Peyer's patch (tissue), 4 donors: ENCODE results near the gene GNS. TPM values are rescaled to one million over a fixed set of nuclear protein-coding genes. Genes with fewer than 3 reads are reported as not detected.

ENCODE experiments used
- DNase-seq, 3 donors: peaks; one replicate each; pipeline ENCODE4 v3.0.0-alpha.2; 2017 to 2019
- H3K27ac ChIP-seq, 4 donors: fragments of 200-600 bp; sonication (generic); one replicate each; pipeline ENCODE4 v1.5.1; 2016 to 2019
- H3K27me3 ChIP-seq, 2 donors: fragments of 200-600 bp; sonication (generic); one replicate each; pipeline ENCODE4 v1.5.1; 2019
- H3K36me3 ChIP-seq, 3 donors: fragments of 200-600 bp; sonication (generic); one replicate each; pipeline ENCODE4 v1.5.1; 2016 to 2019
- H3K4me1 ChIP-seq, 4 donors: fragments of 200-600 bp; sonication (generic); one replicate each; pipeline ENCODE4 v1.5.1; 2016 to 2019
- H3K4me3 ChIP-seq, 4 donors: fragments of 200-600 bp; sonication (generic); 1 replicate in 3 of 4; 2 replicates in 1 of 4; pipeline ENCODE4 v1.5.1; 2016 to 2019; ENCODE audit warnings: mild to moderate bottlenecking in 1 of 4
- H3K9me3 ChIP-seq, 4 donors: fragments of 200-600 bp; sonication (generic); one replicate each; pipeline ENCODE4 v1.5.1; 2016 to 2019; ENCODE audit warnings: mild to moderate bottlenecking in 1 of 4
- CTCF ChIP-seq, 6 experiments: fragments of 450-650 bp in 4 of 6; fragments of 200-600 bp in 2 of 6; sonication (generic) in 1 of 6; IDR thresholded peaks; one replicate each; pipeline ENCODE4 v1.5.1; 2017 to 2019; ENCODE audit warnings: antibody characterized with exemption in 6 of 6, mild to moderate bottlenecking in 3 of 6, moderate library complexity in 1 of 6
- POLR2A ChIP-seq, 2 donors: fragments of 450-650 bp; IDR thresholded peaks; one replicate each; pipeline ENCODE4 v1.5.1; 2017; ENCODE audit warnings: antibody characterized with exemption in 2 of 2, mild to moderate bottlenecking in 2 of 2, moderate library complexity in 2 of 2
- total RNA-seq, 4 donors: library from RNA; depleted of rRNA; stranded (reverse); fragments of >200 nt; gene quantifications; one replicate each; pipeline ENCODE4 v1.1.0, GENCODE V29; 2016

The GNS gene
- total RNA-seq, 4 donors from 2014 or later = 19.8 to 146 (median 102) TPM

- H3K27me3 ChIP-seq = no peaks in the 10 kb centered on the region
- H3K36me3 ChIP-seq = peaks cover 0 to 60% (median 0%) of the 10 kb centered on the region in 3 donors
- H3K4me1 ChIP-seq = peaks cover 0 to 6% (median 0%) of the 10 kb centered on the region in 4 donors
- H3K9me3 ChIP-seq = no peaks in the 10 kb centered on the region
- TF ChIP-seq CTCF (IDR thresholded peaks at IDR 0.05) = no peak
- TF ChIP-seq POLR2A (IDR thresholded peaks at IDR 0.05) = no peak
- no peak for DNase-seq
- H3K4me3 ChIP-seq = no peak overlapping the region
- H3K27ac ChIP-seq = no peak overlapping the region
Measured at GRCh38 chr12:64747695-64748094, 11.5 kb downstream of the GNS start.

- H3K9me3 ChIP-seq = no peaks in the 10 kb centered on the region
- peaks cover 0 to 6% (median 0%) of the 10 kb centered on the region in 4 donors for H3K4me1 ChIP-seq
- H3K4me3 ChIP-seq = no peak overlapping the region
- TF ChIP-seq POLR2A (IDR thresholded peaks at IDR 0.05) (no peak), CTCF (IDR thresholded peaks at IDR 0.05) (no peak)
- peaks cover 0 to 68% (median 0%) of the 10 kb centered on the region in 3 donors for H3K36me3 ChIP-seq
- no peak overlapping the region for H3K27ac ChIP-seq
- H3K27me3 ChIP-seq = no peaks in the 10 kb centered on the region
- no peak for DNase-seq
Measured at GRCh38 chr12:64746663-64747062, 12.5 kb downstream of the GNS start.

- Histone ChIP-seq H3K27me3 (no peaks in the 10 kb centered on the region), H3K4me1 (peaks cover 0 to 6% (median 0%) of the 10 kb centered on the region in 4 donors), H3K27ac (no peak overlapping the region), H3K36me3 (peaks cover 0 to 70% (median 0%) of the 10 kb centered on the region in 3 donors), H3K9me3 (no peaks in the 10 kb centered on the region), H3K4me3 (no peak overlapping the region)
- DNase-seq = no peak
- TF ChIP-seq CTCF (IDR thresholded peaks at IDR 0.05) = no peak
- TF ChIP-seq POLR2A (IDR thresholded peaks at IDR 0.05) = no peak
Measured at GRCh38 chr12:64745980-64746379, 13.2 kb downstream of the GNS start.

- peaks cover 0 to 69% (median 0%) of the 10 kb centered on the region in 3 donors for H3K36me3 ChIP-seq
- TF ChIP-seq CTCF (IDR thresholded peaks at IDR 0.05) (no peak), POLR2A (IDR thresholded peaks at IDR 0.05) (no peak)
- H3K27me3 ChIP-seq = no peaks in the 10 kb centered on the region
- H3K27ac ChIP-seq = no peak overlapping the region
- H3K4me3 ChIP-seq = no peak overlapping the region
- no peaks in the 10 kb centered on the region for H3K9me3 ChIP-seq
- no peak for DNase-seq
- H3K4me1 ChIP-seq = peaks cover 0 to 6% (median 0%) of the 10 kb centered on the region in 4 donors
Measured at GRCh38 chr12:64745259-64745807, 13.9 kb downstream of the GNS start.

GRCh38 chr12:64744422-64745258 is 14.6 kb downstream of the GNS start:
- Histone ChIP-seq H3K27me3 (no peaks in the 10 kb centered on the region), H3K36me3 (peaks cover 0 to 69% (median 0%) of the 10 kb centered on the region in 3 donors), H3K4me1 (peaks cover 0 to 6% (median 0%) of the 10 kb centered on the region in 4 donors), H3K9me3 (no peaks in the 10 kb centered on the region), H3K27ac (no peak overlapping the region), H3K4me3 (no peak overlapping the region)
- TF ChIP-seq CTCF (IDR thresholded peaks at IDR 0.05) = no peak
- no peak for TF ChIP-seq POLR2A (IDR thresholded peaks at IDR 0.05)
- DNase-seq = no peak
